Adrenal gland (tissue), 12 donors: ENCODE results near the gene FABP2. TPM values are rescaled to one million over a fixed set of nuclear protein-coding genes. Genes with fewer than 3 reads are reported as not detected.
A peak's percentile ranks its signal among the peaks of the same experiment; 100 is the strongest.

Experiments used
- DNase-seq, 7 donors: peaks; one replicate each; pipeline ENCODE4 v3.0.0-alpha.2; 2019 to 2020
- H3K27ac ChIP-seq, 5 donors: fragments of 200-600 bp; sonication (generic) in 4 of 5; 1 replicate in 3 of 5; 2 replicates in 2 of 5; pipeline versions ENCODE4 v1.5.1 to v1.8.0; 2016 to 2020; ENCODE audit warnings: mild to moderate bottlenecking in 1 of 5
- H3K27me3 ChIP-seq: fragments of 200-600 bp; 2 replicates; pipeline ENCODE4 v1.8.0; 2021
- H3K36me3 ChIP-seq, 2 donors: fragments of 200-600 bp; replicated peaks in 1 of 2; 1 replicate in 1 of 2; 2 replicates in 1 of 2; pipeline versions ENCODE4 v1.5.1 to v1.8.0; 2018 to 2022
- H3K4me1 ChIP-seq, 2 donors: fragments of 200-600 bp; replicated peaks in 1 of 2; 1 replicate in 1 of 2; 2 replicates in 1 of 2; pipeline versions ENCODE4 v1.5.1 to v1.8.0; 2018 to 2021
- H3K4me3 ChIP-seq, 4 donors: fragments of 200-600 bp; sonication (generic) in 3 of 4; one replicate each; pipeline ENCODE4 v1.5.1; 2016 to 2018
- H3K9me3 ChIP-seq, 3 donors: fragments of 200-600 bp; sonication (generic) in 1 of 3; replicated peaks in 1 of 3; 1 replicate in 2 of 3; 2 replicates in 1 of 3; pipeline versions ENCODE4 v1.5.1 to v1.8.0; 2016 to 2021
- POLR2A ChIP-seq, 2 donors: fragments of 450-650 bp; IDR thresholded peaks; one replicate each; pipeline ENCODE4 v1.6.1; 2017; ENCODE audit warnings: antibody characterized with exemption in 2 of 2, mild to moderate bottlenecking in 2 of 2, moderate library complexity in 1 of 2
- WGBS, 4 donors: extraction: QIAGEN DNeasy Blood & Tissue Kit in 2 of 4; methylation state at CpG; one replicate each; pipeline versions ENCODE4 v1.1.5 to v1.1.7; 2013 to 2017; 5-methylcytosine and 5-hydroxymethylcytosine counted together
- intact Hi-C, 2 donors: fragments of 100-400 bp; cut with DNase I; formaldehyde crosslinking; loops; one replicate each; pipeline versions ENCODE4 v1.14.1 to v1.15.0; 2022 to 2023
- polyA plus RNA-seq, 3 donors: library from polyadenylated mRNA; stranded (reverse); fragments of 200-250 nt in 2 of 3; fragments of 350-450 nt in 1 of 3; fragmentation: Illumina TruSeq in 1 of 3; extraction: RNeasy Lipid Tissue Mini Kit (QIAGEN cat#74804) in 1 of 3; gene quantifications; one replicate each; pipeline ENCODE4 v1.2.3, GENCODE V29; 2013 to 2014
- total RNA-seq, 9 donors: library from RNA; depleted of rRNA in 4 of 9; stranded (reverse); fragments of >200 nt in 4 of 9; fragments of 120-200 nt in 1 of 9; fragmentation: NEBNext Ultra II Directional in 1 of 9; extraction: Animal tissue kit (Norgen Biotek cat#: 25700) in 1 of 9; gene quantifications; one replicate each; pipeline versions ENCODE4 v1.1.0 to v1.2.4, GENCODE V29; 2013 to 2023
- TF ChIP-seq, protein P1 (sequence below), 6 experiments: fragments of 450-650 bp in 4 of 6; fragments of 200-600 bp in 2 of 6; sonication (generic) in 1 of 6; IDR thresholded peaks; 1 replicate in 5 of 6; 2 replicates in 1 of 6; pipeline versions ENCODE4 v1.5.1 to v1.8.0; 2016 to 2021; ENCODE audit warnings: antibody characterized with exemption in 6 of 6, mild to moderate bottlenecking in 2 of 6, moderate library complexity in 1 of 6
- donor health status: healthy with polysubstance abuse.
- donor health status: Bipolar disorder and iron deficiency.
- donor health status: DM: yes; HTN: yes; CAD: no.
- donor health status: DM: no; HTN: no; CAD: no.
- donor health status: DM: no; HTN: no; CAD: no.
- donor health status: DM: yes; HTN: yes; CAD: no.

FABP2 gene
- total and polyA plus RNA-seq, 12 donors, result 0.11 to 7.7 (median 0.42) TPM; not detected in 6

DNA sequence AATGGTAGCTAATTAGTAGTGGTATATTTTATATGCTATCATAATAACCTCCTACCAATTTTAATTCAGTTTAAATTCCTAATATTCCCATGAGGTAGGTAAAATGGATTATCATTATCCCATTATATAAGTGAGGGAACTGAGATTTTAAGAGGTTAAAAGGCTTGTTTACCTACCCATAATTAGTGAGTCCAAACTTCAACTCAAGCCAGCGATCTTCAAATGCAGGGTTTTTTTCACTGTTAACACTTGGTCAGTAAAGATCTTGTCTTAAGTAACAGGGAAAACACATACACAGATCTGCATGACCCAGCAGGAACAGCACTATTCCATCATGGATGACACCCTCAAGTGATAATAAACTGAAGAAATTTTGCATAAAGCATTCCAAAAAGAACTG, 31.3 kb downstream of the FABP2 start:
- WGBS, 4 donors, result 83 to 96% (median 91%) methylated on average over 1 of the region's 1 CpG
- Histone ChIP-seq H3K4me3 (no peak overlapping the region), H3K27ac (no peak overlapping the region), H3K27me3 (no peaks in the 10 kb centered on the region), H3K36me3 (peaks cover 0 to 2% of the 10 kb centered on the region in 2 donors), H3K4me1 (peaks cover 0 to 8% of the 10 kb centered on the region in 2 donors), H3K9me3 (no peaks in the 10 kb centered on the region)
- TF ChIP-seq, protein P1, sequence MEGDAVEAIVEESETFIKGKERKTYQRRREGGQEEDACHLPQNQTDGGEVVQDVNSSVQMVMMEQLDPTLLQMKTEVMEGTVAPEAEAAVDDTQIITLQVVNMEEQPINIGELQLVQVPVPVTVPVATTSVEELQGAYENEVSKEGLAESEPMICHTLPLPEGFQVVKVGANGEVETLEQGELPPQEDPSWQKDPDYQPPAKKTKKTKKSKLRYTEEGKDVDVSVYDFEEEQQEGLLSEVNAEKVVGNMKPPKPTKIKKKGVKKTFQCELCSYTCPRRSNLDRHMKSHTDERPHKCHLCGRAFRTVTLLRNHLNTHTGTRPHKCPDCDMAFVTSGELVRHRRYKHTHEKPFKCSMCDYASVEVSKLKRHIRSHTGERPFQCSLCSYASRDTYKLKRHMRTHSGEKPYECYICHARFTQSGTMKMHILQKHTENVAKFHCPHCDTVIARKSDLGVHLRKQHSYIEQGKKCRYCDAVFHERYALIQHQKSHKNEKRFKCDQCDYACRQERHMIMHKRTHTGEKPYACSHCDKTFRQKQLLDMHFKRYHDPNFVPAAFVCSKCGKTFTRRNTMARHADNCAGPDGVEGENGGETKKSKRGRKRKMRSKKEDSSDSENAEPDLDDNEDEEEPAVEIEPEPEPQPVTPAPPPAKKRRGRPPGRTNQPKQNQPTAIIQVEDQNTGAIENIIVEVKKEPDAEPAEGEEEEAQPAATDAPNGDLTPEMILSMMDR (IDR thresholded peaks at IDR 0.05), result no peak
- no peak for TF ChIP-seq POLR2A (IDR thresholded peaks at IDR 0.05)
- intact Hi-C loops, result no loop called here
- DNase-seq, result no peak

DNA sequence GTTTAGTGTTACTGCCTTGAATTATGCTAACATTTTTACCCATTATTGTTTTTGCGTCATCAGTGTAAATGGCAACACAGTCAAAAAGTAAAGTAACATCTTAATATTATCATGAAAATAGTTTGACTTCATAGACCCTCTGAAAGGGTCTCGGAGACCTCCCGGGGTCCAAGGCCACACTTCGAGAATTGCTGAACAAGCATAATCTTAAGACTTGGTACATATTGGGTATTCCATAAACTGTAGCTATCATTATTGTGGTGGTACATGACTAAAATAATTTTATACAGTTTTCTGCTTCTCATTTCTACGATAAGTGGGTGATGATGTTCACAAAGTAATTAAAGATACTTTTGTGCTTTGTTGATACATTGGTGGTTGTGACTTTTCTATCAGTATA, 32.6 kb downstream of the FABP2 start:
- Histone ChIP-seq H3K9me3 (no peaks in the 10 kb centered on the region), H3K4me3 (no peak overlapping the region), H3K4me1 (peaks cover 9 to 20% of the 10 kb centered on the region in 2 donors), H3K36me3 (peaks cover 0 to 2% of the 10 kb centered on the region in 2 donors), H3K27me3 (no peaks in the 10 kb centered on the region), H3K27ac (no peak overlapping the region)
- no peak for TF ChIP-seq POLR2A (IDR thresholded peaks at IDR 0.05)
- TF ChIP-seq, protein P1 (IDR thresholded peaks at IDR 0.05), result no peak
- 94 to 98% (median 95%) methylated on average over 5 of the region's 5 CpGs for WGBS, 4 donors
- intact Hi-C loops, result loop anchor here (5.0 to 10.0 kb wide), 5 partner anchors 75 to 307 kb away; partner anchors contain the start of gene USP53 (in 2 of the 2)
- DNase-seq, result no peak

DNA sequence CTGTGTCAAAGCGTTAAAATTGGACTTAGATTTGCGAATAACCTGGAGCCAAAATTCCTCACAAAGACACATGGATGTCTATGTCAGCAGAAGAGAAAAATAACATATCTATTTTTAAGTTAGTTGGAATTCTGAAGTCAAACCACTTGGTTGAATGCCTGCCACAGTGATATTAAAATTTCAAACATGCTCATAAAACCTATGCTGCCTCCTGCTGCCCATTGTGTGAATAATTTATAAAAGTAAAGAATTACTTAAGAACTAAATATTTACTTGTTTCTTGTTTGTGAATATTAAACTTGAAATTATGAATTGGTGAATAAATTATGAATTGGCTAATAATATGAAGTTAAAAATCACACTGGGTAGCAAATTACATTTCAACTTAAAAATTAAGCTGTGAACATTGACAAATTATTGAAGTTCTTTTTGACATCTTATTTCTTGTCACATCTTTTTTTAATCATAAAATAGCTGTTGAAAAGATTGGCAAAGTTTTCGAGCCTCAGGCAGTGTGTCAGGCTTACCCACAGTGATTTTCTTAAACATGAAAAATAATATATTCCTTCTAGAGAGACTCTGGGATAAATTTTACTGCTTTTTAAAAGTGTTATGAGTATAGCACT, 35.4 kb downstream of the FABP2 start:
- Histone ChIP-seq H3K36me3 (no peaks in the 10 kb centered on the region), H3K9me3 (no peaks in the 10 kb centered on the region), H3K27ac (no peak overlapping the region), H3K4me3 (no peak overlapping the region), H3K4me1 (peaks cover 9 to 33% of the 10 kb centered on the region in 2 donors), H3K27me3 (no peaks in the 10 kb centered on the region)
- WGBS, 4 donors, result 42 to 50% (median 46%) methylated on average over 3 of the region's 3 CpGs
- peak in 4 of 7 donors; percentile 13 to 43 (median 28) for DNase-seq
- TF ChIP-seq, protein P1 (IDR thresholded peaks at IDR 0.05), result peak; percentile 48 to 83 (median 74)
- TF ChIP-seq POLR2A (IDR thresholded peaks at IDR 0.05), result no peak
- intact Hi-C loops, result loop anchor here (5.0 to 10.0 kb wide), 5 partner anchors 72 to 304 kb away; partner anchors contain the start of gene USP53 (in 2 of the 2)

DNA sequence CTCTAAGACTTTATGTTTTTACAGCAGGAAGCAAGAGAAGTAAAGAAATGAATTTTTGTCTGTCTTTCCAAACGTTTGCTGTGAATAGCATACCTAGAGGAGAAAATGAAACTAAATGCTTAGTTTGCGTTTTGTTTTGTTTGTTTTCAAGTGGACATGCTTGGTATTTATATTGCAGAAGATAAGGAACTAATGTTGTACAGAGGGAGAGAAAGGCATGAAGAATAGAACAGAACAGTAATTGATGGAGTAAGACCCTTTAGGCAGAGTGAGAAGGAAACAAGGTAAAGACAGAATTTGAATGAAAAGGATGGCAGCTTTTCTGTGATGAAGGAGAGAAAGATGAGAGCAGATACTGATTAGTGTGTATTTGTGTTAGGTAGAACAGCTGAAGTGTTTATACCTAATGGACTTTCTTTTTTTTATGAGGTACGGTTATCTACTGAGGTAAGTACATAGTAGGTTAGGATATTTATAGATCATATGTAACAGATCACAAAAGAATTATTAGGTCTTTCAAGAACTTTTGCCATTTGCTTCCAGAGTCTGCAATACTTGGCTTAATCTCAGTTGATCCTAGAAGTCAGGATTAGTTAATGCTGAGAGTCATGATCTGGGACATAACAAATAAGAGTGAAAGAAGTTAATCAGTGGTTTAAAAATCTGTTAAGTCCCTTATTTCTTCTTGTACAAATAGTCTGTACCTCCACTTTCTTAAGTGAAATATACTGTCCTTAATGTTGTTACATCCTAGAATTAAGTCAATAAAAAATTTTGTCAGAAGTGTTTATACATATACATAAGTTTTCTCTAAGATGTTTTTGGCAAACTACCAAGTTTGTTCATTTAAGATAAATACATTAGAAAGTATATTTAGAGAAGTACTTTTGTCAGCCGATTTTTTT, 36.8 kb downstream of the FABP2 start:
- Histone ChIP-seq H3K4me1 (peaks cover 9 to 33% of the 10 kb centered on the region in 2 donors), H3K36me3 (no peaks in the 10 kb centered on the region), H3K27me3 (no peaks in the 10 kb centered on the region), H3K27ac (peak overlapping the region in 3 of 5 donors; percentile 2 to 13 (median 11)), H3K4me3 (peak overlapping the region in 1 of 4 donors; percentile 18), H3K9me3 (no peaks in the 10 kb centered on the region)
- no peak for DNase-seq
- TF ChIP-seq, protein P1 (IDR thresholded peaks at IDR 0.05), result peak in 5 of 6 experiments; percentile 15 to 49 (median 37)
- TF ChIP-seq POLR2A (IDR thresholded peaks at IDR 0.05), result no peak
- WGBS, 4 donors, result 15 to 20% (median 17%) methylated on average over 4 of the region's 4 CpGs
- intact Hi-C loops, result loop anchor here (5.0 to 10.0 kb wide), 5 partner anchors 70 to 303 kb away; partner anchors contain the start of gene USP53 (in 2 of the 2)
